GM21381 (cell line): ENCODE results near the gene MYRIP.

Experiments
- ATAC-seq: cut with Tn5 transposase; IDR thresholded peaks from one replicate; pipeline ENCODE4 v1.9.1; 2021; ENCODE audit warnings: mild to moderate bottlenecking, moderate library complexity; ENCODE audit not compliant: unreplicated experiment

Gene MYRIP

DNA sequence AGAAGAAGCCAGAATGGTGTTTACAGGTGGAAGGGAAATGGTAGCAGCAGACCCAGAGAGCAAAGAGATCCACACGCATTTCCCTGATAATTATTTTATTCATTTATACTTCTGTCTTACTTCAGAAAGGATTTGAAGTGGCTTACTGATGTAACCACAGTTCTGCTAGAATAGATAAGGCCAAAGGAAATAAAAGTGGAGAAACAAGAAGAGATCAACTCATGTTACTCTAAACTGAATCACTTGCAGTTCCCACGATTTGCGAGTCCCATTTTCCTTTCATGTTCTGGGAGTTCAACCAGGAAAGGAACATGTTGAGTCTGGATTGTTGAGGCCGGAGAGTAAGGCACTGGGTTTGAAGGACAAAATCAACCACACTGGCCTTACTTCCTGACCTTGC is 151.8 kb downstream of the MYRIP start:
- no peak for ATAC-seq

DNA sequence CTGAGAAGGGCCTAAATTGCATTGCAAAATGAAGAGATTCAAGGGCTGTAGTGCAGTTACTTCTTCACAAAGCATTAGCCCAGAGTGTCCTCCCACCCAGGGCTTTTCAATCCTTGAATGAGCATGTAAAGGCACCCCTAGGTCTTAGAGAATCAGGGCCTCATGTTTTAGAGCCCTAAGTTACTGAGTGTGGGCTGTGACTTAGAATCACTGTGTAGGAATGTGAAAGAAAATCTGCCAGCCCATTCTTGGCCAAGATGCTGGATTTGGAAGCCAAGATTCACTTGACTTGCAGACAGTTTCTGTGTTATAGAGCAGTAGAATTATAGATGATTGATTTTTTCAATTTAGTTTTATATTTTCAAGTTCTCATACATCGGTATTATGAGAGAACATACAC is 153.2 kb downstream of the MYRIP start:
- ATAC-seq = no peak

DNA sequence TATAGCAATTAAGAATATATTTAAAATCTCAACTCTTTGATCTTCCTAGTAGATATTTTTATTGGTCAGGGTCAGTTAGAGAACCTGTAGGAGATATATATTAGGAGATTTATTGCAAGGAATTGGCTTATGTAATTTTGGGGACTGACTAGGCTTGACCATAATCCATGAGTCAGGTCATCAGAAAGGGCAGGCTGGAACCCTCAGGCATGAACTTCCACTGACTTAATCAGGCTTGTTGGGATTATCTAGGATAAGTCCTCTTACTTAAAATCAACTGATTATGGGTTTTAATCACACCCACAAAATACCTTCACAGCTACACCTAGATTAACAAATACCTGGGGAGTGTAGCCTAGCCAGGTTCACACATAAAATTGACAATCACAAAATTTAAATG is 156.1 kb downstream of the MYRIP start:
- no peak for ATAC-seq

DNA sequence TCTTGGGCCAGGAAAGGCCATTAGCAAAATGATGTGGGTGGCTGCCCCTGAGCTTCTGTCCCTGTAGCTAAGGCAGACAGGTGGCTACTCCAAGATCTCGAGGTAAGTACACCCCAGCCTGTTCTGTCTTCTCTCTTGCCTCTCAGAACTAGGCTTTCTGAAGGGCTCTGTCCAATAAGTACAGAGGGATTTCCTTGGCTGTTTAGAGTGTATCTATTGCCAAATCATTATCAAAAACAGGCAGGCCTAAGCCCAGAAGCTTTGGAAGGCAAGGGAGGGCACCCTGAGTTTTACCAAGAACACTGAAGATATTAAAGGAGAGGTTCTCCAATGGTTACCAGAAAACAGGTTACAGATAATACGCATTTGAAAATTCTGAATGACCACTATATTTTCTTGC is 156.6 kb downstream of the MYRIP start:
- ATAC-seq = no peak

DNA sequence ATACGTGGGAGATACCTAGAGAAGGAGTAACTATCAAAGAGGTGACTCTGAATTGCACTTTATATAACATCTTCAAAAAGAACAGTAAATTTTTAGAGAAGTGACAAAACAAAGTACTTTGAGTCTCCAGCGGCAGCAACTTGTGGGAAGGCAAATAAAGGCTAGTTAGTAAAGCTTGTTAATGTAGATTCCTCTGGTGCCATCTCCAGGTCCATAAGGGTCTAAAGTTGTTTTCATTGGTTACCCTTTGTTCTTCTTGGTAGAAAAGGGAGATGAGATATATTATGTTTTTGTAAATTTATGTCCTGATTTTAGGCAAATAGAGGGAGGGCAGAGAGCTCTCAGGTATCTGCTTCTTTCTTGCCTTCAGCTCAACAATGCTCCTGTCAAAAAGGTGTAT is 161.6 kb downstream of the MYRIP start:
- no peak for ATAC-seq

DNA sequence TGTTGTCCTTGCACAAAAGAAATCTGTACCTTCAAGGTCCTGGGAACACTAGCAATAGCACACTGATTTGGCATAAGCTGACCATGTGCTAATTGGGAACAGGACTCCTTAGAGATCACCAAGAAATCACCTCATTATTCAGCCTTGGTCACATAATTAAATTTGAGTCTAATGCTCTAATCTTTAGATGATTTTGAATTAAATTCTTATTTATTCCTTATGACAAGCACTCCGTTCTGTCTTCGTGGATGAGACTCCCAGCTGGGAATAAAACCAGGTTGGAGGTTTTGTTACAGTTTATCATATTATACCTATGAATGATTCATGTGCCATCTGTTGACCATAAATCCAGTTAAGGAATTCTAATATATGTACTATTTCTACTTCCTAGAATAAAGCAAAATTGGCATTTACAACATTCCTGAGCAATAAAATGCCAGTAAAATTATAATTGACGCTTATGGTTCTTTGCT is 162.2 kb downstream of the MYRIP start:
- no peak for ATAC-seq

DNA sequence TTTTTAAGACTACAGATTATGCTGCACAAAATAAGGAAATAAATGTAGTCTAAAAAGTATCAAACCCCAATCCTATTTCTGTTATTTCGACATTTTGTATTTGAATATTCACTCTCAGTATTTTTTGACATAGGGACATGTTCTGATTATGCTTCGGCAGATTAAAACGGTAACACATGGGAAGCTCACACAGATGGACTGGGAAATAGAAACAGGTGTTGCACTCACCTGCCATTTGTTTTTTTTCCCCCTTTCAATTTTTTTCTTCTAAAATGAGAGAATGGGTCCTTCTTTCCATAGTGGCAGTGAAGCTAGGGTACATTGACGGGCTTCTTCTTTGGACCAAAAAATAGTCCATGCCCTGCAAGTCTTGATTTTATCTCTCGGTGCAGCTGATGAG is 163.1 kb downstream of the MYRIP start:
- no peak for ATAC-seq

DNA sequence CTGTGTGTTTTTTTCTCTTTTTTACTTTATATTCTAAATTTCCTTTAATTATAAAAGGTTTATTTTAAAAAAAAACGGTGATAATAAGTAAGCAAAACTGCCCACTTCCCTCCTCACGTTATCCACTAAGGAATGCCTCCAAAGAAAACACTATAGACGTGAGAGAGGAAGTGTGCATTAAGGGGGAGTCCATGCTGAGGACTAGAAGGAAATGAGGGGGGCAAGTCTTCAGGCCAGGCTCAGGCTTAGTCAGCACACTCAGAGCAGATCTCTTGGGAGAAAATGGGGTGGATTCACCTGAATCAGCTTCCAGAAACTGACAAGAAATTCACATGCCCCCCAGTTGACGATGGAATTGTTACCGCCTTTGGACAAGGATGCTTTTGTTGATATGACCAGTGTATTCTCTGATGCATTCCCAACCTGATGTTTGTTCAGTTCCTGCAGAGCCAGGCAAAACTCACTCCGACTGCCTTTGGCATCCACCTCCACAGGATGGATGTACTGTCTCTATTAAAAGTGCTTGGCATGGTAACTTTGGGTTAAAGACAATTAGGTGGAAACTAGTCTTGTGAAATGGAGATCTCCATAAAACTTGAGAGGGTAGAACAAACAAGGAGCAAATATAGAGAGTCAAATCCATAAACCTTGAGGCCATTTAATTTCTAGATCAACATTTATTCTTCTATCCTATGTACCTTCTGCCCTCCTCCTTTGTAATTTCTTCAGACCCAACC is 167.8 kb downstream of the MYRIP start:
- ATAC-seq = no peak

DNA sequence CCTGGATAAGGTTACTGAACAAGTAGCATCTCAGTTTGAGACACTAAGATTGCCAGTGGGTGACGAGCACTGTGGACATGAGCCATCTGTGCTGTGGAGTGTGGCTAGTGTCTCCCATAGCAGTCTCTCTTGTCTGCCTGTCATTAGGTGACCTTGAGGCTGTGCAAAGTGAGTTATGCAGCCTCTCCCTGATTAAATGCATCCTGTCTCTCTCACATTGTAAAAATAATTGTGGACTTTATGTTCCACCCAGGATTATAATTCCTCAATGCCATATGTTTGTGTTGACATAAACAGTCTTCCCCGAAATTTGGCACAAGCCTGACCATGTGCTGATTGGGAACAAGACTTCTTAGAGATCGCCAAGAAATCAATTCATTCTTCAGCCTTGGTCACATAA is 168.9 kb downstream of the MYRIP start:
- ATAC-seq = no peak

DNA sequence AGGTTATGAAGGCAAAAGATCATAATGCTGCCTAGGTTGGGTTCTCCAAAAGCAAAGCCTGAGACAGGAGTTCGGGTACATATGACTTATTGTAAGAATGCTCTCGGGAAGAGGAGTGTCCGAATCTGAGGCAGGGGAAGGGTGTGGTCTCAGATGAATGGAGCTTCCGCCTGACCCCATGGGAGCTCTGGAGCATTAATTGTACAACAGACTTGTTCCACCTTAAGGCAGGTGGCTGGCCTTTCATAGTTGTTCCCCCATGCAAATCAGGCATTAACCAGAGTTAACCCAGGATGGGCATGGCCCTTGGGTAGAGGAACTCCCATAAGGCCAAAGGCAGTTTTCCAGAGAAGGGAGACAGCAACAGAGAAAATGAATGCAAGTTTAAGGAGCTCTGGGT is 170.6 kb downstream of the MYRIP start:
- ATAC-seq = no peak

DNA sequence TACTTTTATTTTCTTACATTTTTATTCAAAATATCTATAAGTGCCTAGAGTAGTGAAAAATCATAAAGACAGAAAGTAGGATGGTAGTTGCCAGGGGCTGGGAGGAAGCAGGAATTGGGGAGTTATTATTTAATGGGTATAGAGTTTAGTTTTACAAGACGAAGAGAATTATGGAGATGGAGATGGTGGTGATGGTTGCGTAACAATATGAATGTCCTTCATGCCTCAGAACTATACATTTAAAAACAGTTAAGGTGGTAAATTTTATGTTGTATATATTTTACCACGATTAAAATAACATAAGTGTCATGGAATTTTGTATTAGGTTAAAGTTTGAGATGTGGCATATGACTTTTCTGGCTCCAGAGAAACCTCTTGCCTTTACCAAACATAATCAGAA is 171.4 kb downstream of the MYRIP start:
- ATAC-seq = no peak

DNA sequence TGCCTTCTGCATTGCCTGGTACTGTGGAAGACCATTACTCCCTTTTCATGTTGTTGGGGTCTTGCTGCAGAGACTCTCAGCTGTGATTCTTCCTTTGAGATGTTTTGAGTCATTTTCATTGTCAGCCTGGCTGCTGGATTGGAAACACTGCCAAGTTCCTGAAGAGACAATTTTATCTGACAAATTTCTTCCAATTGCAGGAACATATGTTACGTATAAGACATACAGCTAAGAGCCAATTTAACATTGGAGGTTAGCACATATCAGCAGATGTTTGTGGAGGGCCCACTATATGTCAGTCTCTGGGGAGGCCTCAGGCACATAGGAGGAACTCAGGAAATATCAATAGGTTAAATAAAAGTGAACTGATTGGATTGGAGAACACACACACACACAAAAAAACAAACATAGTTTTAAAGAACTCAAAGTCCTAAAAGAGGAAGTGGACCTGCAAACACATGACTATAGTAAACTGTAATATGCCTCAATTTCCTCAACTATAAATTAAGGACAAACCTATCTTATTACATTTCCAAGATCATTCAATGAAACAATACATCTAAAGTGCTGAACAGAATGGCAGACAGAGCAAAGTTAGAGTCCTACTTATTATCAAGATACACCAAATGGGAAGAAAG is 172.3 kb downstream of the MYRIP start:
- no peak for ATAC-seq

DNA sequence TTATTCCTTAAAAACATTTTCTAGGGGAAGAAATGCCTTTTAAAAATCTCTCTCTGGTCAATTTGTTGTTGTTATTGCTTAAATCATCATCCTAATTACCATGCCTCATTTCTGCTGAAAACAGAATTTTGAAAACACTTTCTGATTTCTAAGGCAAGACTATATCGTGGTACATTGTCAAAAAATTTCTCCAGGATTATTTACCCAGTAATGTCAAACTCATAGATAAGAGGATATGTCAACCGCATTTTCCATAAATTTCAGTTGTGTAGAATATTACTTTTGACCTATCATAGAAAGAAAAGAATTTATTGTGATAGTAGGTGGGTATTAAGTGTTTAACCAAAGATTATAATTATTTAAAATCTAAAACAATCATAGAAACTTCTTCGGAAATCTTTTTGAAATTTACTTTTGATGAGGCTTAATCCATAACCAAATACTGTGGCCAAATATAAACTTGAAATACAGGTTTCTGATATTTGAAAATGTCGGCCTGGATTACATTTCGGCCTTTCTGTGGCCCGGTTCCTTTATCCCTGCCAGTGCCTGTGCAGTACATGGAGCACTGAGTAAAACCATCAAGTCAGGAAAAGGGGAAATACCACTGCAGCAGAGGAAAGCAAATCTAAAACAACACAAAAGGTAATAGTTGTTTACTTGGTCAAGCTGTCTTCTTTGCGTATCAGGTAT is 173.4 kb downstream of the MYRIP start:
- no peak for ATAC-seq

DNA sequence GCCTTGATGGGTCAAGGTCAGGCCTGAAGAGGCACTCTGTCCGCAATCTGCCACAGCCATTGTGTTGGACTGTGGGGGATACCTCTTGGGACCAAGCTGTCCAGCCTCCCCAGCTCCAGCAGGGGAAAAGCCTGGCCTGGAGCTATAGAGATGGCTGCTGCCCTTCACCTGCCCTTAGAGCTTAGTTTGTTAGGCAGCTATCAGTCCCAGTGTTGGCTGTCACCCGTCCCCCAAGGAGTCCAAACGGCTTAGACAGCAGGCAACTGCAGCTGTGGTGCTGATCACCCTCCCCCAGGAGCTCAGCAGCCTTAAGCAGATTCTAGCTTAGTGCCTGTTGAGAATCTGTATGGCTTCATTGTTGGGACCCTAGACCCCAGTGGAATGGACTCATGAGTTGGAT is 180.3 kb downstream of the MYRIP start:
- ATAC-seq = no peak

DNA sequence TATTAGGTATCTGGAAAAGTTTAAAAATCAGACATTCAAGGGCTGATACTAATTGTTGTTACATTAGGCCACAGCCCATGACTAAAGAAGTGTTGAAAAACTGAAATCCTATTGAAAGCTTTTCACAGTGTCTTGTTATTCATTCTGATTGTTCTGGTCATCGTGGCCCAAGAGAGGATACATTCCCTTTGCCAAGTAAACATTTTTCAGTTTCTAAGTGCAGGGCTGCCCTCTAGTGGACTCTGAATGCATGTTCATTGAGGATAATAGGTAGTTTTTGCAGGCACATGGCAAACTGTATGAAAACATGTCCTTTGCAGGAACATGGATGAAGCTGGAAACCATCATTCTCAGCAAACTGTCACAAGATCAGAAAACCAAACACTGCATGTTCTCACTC is 181.1 kb downstream of the MYRIP start:
- ATAC-seq = no peak

DNA sequence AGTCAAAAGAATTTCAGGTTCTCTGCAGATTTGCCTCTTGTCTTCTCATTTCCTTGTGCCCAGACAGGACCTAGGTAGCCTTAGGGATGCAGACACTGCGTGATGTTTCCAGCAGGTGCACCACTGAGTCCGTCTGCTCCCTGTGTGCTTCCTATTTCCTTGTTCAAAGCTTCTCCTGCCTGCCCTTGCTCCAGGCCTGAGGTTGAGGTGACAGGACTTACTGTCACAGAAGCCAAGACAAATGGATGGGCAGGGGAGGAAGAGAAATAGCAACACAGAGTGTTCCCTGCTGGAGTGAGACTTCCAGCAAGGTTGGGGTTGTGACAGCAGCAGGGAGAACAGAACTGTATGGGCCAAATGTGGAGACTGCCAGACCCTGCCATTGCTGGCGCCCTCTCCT is 199.4 kb downstream of the MYRIP start:
- no peak for ATAC-seq

DNA sequence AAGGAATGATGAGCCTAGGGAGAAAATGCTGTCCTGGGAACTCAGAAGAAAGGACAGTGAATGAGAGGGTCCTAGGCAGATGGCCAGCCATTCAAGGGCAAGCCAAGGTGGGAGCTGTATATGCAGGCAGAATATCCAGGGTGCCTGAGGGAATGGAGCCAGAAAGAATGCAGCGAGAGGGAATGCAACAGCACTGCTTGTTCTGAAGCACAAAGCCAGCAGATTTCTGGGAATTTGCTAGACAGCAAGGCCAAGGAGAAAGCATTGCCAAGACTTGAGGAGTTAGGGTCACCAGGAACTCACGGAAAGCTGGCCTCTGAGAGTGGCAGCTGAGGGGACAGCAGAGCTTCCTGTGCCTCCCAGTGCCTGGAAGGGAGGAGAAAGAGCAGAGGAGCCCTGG is 200.6 kb downstream of the MYRIP start:
- no peak for ATAC-seq

DNA sequence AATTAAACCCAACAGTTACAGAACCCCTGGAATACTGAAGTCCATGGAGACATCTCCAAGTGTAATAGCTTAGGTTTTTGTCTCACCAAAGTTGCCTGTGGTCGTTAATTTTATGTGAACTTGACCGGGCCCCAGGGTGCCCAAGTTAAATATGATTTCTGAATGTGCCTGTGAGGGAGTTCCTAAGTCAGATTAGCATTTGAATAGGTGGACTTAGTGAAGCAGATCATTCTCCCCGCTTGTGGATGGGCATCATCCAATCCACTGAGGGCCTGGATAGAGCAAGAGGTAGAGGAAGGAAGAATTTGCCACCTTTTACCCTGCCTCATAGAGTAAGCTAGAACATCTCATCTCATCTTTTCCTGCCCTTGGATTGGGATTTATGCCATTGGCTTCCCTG is 203.0 kb downstream of the MYRIP start:
- ATAC-seq = no peak

DNA sequence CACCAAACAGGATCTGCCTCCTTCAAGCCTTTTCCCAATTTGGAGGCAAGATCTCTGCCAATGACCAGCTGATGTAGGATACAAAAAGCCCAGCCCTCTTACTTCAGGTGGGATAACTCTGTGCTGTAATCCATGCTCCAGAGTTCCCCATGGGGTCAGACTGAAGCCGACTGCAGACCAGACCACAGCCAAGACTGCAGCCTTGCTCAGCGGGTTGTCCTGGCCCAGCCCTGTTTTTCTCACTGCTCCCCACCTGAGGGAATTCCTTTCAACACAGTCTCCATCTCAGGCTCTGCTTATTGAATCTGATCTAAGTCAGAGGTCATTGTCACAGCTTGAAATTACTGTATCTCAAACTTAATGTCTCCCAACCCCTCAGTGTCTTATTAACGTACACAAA is 207.0 kb downstream of the MYRIP start:
- no peak for ATAC-seq

DNA sequence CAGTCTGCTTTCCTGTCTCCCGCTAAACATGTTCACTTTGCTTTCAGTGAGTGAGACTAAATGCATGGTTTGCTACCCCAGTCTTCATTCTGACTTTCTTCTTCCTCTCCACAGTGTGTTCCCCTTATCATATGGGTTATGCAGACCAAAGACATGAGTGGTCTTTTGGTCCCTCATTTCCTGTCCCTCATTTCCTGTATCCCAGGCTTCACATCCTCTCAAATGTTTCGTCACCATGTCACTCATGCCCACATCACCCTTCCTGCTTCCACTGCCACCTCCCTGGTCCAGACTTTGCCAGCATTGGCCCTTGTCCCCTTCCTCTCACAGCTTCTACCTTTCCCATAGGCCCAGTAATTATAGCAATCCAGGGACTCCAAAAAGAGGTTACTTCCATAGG is 209.0 kb downstream of the MYRIP start:
- ATAC-seq = no peak

DNA sequence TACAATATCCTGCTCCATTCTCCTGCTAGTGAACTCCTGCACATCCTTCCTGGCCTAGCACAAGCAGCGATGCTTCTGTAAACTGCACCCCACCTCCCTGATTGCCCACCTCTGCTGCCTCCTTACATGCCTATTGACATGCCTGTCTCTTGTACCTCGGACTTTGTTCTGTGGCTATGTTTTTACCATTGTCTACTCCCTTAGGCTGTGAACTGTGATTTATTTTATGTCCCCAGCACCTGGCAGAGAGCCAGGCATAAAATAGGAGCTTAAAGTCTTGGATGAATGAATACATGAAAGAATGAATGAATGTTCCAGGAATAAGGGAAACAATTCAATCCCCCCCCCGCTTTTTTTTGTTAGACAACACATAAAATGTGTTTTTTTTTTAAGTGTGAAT is 210.0 kb downstream of the MYRIP start:
- no peak for ATAC-seq

DNA sequence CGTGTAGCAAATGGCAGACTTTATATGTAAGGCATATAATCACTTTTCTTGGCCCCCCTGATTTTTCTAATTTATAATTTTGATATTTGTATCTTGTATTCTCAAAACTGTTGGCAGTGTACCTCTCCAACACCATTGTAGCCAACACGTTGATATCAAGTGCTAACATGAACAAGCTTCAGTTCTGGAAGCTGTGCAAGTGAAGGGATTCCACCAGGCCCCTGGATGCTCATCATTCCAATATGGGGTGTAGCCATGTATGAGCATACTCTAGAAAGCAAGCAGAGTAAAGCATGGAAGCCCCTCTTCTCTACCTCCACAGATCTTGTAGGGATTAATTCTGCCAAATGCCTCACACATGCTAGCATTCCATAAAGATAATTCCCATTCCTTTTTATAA is 211.3 kb downstream of the MYRIP start:
- ATAC-seq = no peak
